HepG2 (cell line): ENCODE data around the gene JMJD6. TPM values are rescaled to one million over a fixed set of nuclear protein-coding genes. Genes with fewer than 3 reads are reported as not detected.

Experiments used
- ATAD3A ChIP-seq: sonication (generic); formaldehyde crosslinking; IDR thresholded peaks from 2 replicates; pipeline ENCODE4 v1.4.0; 2020; ENCODE audit warnings: missing genetic modification reagents
- BRD4 ChIP-seq: sonication (generic); formaldehyde crosslinking; IDR thresholded peaks from 2 replicates; pipeline ENCODE4 v1.4.0; 2020; ENCODE audit warnings: missing genetic modification reagents
- DMAP1 ChIP-seq: IDR thresholded peaks from 2 replicates; pipeline ENCODE4 v1.6.1; 2016
- FOXK1 ChIP-seq: sonication (generic); formaldehyde crosslinking; IDR thresholded peaks from 2 replicates; pipeline ENCODE4 v1.4.0; 2020; ENCODE audit warnings: low read depth, missing genetic modification reagents, borderline replicate concordance
- HOXD1 ChIP-seq: sonication (generic); formaldehyde crosslinking; IDR thresholded peaks from 2 replicates; pipeline ENCODE4 v1.5.0; 2020; ENCODE audit warnings: missing genetic modification reagents
- JUND ChIP-seq: sonication (generic); formaldehyde crosslinking; IDR thresholded peaks from 2 replicates; pipeline ENCODE4 v1.8.0; 2022; ENCODE audit warnings: mild to moderate bottlenecking, missing genetic modification reagents
- MAZ ChIP-seq, 2 experiments: sonication (generic) in 1 of 2; formaldehyde crosslinking in 1 of 2; IDR thresholded peaks; 2 replicates each; pipeline versions ENCODE4 v1.5.0 to v1.6.1; 2012 to 2020; ENCODE audit warnings: low read depth in 2 of 2, mild to moderate bottlenecking in 2 of 2, borderline replicate concordance in 1 of 2, improper control_type of control experiment in 1 of 2, low read length in 1 of 2, missing genetic modification reagents in 1 of 2, moderate library complexity in 1 of 2
- MIER3 ChIP-seq: IDR thresholded peaks from 2 replicates; pipeline ENCODE4 v1.6.1; 2016; ENCODE audit warnings: missing compliant biosample characterization, borderline replicate concordance
- MNT ChIP-seq: fragments of 450-650 bp; IDR thresholded peaks from 2 replicates; pipeline ENCODE4 v1.6.1; 2016
- REPIN1 ChIP-seq: sonication (generic); formaldehyde crosslinking; IDR thresholded peaks from 2 replicates; pipeline ENCODE4 v1.8.0; 2022; ENCODE audit warnings: missing genetic modification reagents, low read depth, mild to moderate bottlenecking, borderline replicate concordance
- SIN3B ChIP-seq: fragments of 150-350 bp; IDR thresholded peaks from 2 replicates; pipeline ENCODE4 v1.6.1; 2014; ENCODE audit warnings: low read length
- ZFP36L1 ChIP-seq: sonication (generic); formaldehyde crosslinking; IDR thresholded peaks from 2 replicates; pipeline ENCODE4 v1.8.0; 2022; ENCODE audit warnings: mild to moderate bottlenecking, missing genetic modification reagents, moderate library complexity
- ZNF317 ChIP-seq: sonication (generic); formaldehyde crosslinking; IDR thresholded peaks from 2 replicates; pipeline ENCODE4 v1.5.0; 2020; ENCODE audit warnings: mild to moderate bottlenecking, missing genetic modification reagents
- ZNF354B ChIP-seq: sonication (generic); formaldehyde crosslinking; IDR thresholded peaks from 2 replicates; pipeline ENCODE4 v1.8.0; 2022; ENCODE audit warnings: mild to moderate bottlenecking, missing genetic modification reagents
- ZNF530 ChIP-seq: sonication (generic); formaldehyde crosslinking; IDR thresholded peaks from 2 replicates; pipeline ENCODE4 v1.5.0; 2020; ENCODE audit warnings: low read depth, mild to moderate bottlenecking, missing genetic modification reagents
- ZNF607 ChIP-seq: sonication (generic); formaldehyde crosslinking; IDR thresholded peaks from 2 replicates; pipeline ENCODE4 v1.5.1; 2020; ENCODE audit warnings: missing genetic modification reagents, mild to moderate bottlenecking, borderline replicate concordance
- ZNF639 ChIP-seq: conservative IDR thresholded peaks from 2 replicates; pipeline ENCODE4 v1.6.1; 2018; ENCODE audit warnings: missing genetic modification reagents
- ZNF746 ChIP-seq: sonication (generic); formaldehyde crosslinking; IDR thresholded peaks from 2 replicates; pipeline ENCODE4 v1.8.0; 2022; ENCODE audit warnings: mild to moderate bottlenecking, missing genetic modification reagents
- ZNF770 ChIP-seq: sonication (generic); formaldehyde crosslinking; IDR thresholded peaks from 2 replicates; pipeline ENCODE4 v1.5.0; 2020; ENCODE audit warnings: mild to moderate bottlenecking, missing genetic modification reagents
- ZNF772 ChIP-seq: sonication (generic); formaldehyde crosslinking; IDR thresholded peaks from 2 replicates; pipeline ENCODE4 v1.5.0; 2020; ENCODE audit warnings: mild to moderate bottlenecking, missing genetic modification reagents
- ZNF891 ChIP-seq: sonication (generic); formaldehyde crosslinking; IDR thresholded peaks from 2 replicates; pipeline ENCODE4 v1.5.0; 2020; ENCODE audit warnings: mild to moderate bottlenecking, missing genetic modification reagents
- ZSCAN12 ChIP-seq: sonication (generic); formaldehyde crosslinking; IDR thresholded peaks from 2 replicates; pipeline ENCODE4 v1.9.0; 2021; ENCODE audit warnings: mild to moderate bottlenecking, missing genetic modification reagents
- polyA plus RNA-seq, 8 experiments: library from polyadenylated mRNA; depleted of rRNA in 3 of 8; stranded (reverse) in 7 of 8; unstranded in 1 of 8; fragments of >200 nt; fragmentation: Illumina TruSeq in 4 of 8; extraction: Trizol in 4 of 8; gene quantifications; 2 replicates each; pipeline versions ENCODE4 v1.2.1 to v1.2.3, GENCODE V29; 2011 to 2016; ENCODE audit warnings: low read depth in 4 of 8, missing spikeins in 1 of 8, mixed read lengths in 1 of 8; ENCODE audit not compliant: insufficient read depth in 1 of 8
- total RNA-seq, 5 experiments: library from RNA; depleted of rRNA; stranded (reverse); fragments of >200 nt; fragmentation: Illumina TruSeq; extraction: Trizol; gene quantifications; 2 replicates each; pipeline ENCODE4 v1.2.3, GENCODE V29; 2016; ENCODE audit warnings: low read depth in 1 of 5
- TF ChIP-seq, protein P1 (sequence below): sonication (generic); formaldehyde crosslinking; IDR thresholded peaks from 2 replicates; pipeline ENCODE4 v1.4.0; 2020; ENCODE audit warnings: missing genetic modification reagents, borderline replicate concordance

Gene JMJD6
- total and polyA plus RNA-seq, 2 of the 13 experiments (the other 11 are each of a cell fraction or from before 2014, with no cell fraction given): 33.6 to 41.0 TPM

- no peak for TF ChIP-seq ZNF530 (CRISPR knock-in tag)
- TF ChIP-seq ZNF746 (CRISPR knock-in tag): no peak
- TF ChIP-seq DMAP1: 0 out of 2 replicates have a peak, but pooled peaks have one; percentile 76
- peak; percentile 46; the same call in 1 of the 2 replicates for TF ChIP-seq BRD4
- TF ChIP-seq, protein P1, sequence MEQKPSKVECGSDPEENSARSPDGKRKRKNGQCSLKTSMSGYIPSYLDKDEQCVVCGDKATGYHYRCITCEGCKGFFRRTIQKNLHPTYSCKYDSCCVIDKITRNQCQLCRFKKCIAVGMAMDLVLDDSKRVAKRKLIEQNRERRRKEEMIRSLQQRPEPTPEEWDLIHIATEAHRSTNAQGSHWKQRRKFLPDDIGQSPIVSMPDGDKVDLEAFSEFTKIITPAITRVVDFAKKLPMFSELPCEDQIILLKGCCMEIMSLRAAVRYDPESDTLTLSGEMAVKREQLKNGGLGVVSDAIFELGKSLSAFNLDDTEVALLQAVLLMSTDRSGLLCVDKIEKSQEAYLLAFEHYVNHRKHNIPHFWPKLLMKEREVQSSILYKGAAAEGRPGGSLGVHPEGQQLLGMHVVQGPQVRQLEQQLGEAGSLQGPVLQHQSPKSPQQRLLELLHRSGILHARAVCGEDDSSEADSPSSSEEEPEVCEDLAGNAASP (CRISPR knock-in tag): no peak
- 0 out of 2 replicates have a peak, but pooled peaks have one; percentile 32 for TF ChIP-seq HOXD1
- no peak; the same call in 1 of the 2 replicates for TF ChIP-seq MIER3 (CRISPR knock-in tag)
- TF ChIP-seq ZNF770 (CRISPR knock-in tag): peak; percentile 97
- no peak for TF ChIP-seq ZNF891
- TF ChIP-seq SIN3B: 0 out of 2 replicates have a peak, but pooled peaks have one; percentile 15
- TF ChIP-seq ZSCAN12 (CRISPR knock-in tag): no peak; the same call in 1 of the 2 replicates
- no peak for TF ChIP-seq REPIN1 (CRISPR knock-in tag)
- peak; percentile 51; the same call in 1 of the 2 replicates for TF ChIP-seq JUND (CRISPR knock-in tag)
- 0 out of 2 replicates have a peak, but pooled peaks have one; percentile 10 for TF ChIP-seq ZNF607 (CRISPR knock-in tag)
- TF ChIP-seq ATAD3A (CRISPR knock-in tag): no peak
- TF ChIP-seq ZNF354B (CRISPR knock-in tag): no peak
- TF ChIP-seq ZNF639: no peak
- 0 out of 2 replicates have a peak, but pooled peaks have one; percentile 7 for TF ChIP-seq ZFP36L1 (CRISPR knock-in tag)
- no peak for TF ChIP-seq MAZ (IDR thresholded peaks at IDR 0.05; ENCODE audit: borderline replicate concordance, low read depth, low read length)
- TF ChIP-seq MAZ (CRISPR knock-in tag; IDR thresholded peaks at IDR 0.05; ENCODE audit: low read depth): peak; percentile 5; the same call in 1 of the 2 replicates
- peak; percentile 58 for TF ChIP-seq MNT
- no peak for TF ChIP-seq FOXK1 (CRISPR knock-in tag)
- TF ChIP-seq ZNF317 (CRISPR knock-in tag): peak; percentile 80
- TF ChIP-seq ZNF772 (CRISPR knock-in tag): peak; percentile 16; the same call in 1 of the 2 replicates
Measured at GRCh38 chr17:76726776-76727718, 641 bp upstream of the JMJD6 start, which contains the start of gene METTL23 (continued).
